K562 treated with DMSO at 1 percent for 24 hours (cell line): ENCODE results near the gene TFCP2. TPM values are rescaled to one million over a fixed set of nuclear protein-coding genes. Genes with fewer than 3 reads are reported as not detected.

Experiments
- total RNA-seq: library from RNA; unstranded; fragments of 300-600 nt; gene quantifications from 2 replicates; pipeline ENCODE4 v1.2.3, GENCODE V29; 2022; ENCODE audit warnings: low read depth; ENCODE audit not compliant: insufficient read depth

Gene TFCP2, protein sequence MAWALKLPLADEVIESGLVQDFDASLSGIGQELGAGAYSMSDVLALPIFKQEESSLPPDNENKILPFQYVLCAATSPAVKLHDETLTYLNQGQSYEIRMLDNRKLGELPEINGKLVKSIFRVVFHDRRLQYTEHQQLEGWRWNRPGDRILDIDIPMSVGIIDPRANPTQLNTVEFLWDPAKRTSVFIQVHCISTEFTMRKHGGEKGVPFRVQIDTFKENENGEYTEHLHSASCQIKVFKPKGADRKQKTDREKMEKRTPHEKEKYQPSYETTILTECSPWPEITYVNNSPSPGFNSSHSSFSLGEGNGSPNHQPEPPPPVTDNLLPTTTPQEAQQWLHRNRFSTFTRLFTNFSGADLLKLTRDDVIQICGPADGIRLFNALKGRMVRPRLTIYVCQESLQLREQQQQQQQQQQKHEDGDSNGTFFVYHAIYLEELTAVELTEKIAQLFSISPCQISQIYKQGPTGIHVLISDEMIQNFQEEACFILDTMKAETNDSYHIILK
- total RNA-seq = 13.5 and 17.2 TPM in 2 replicates

DNA sequence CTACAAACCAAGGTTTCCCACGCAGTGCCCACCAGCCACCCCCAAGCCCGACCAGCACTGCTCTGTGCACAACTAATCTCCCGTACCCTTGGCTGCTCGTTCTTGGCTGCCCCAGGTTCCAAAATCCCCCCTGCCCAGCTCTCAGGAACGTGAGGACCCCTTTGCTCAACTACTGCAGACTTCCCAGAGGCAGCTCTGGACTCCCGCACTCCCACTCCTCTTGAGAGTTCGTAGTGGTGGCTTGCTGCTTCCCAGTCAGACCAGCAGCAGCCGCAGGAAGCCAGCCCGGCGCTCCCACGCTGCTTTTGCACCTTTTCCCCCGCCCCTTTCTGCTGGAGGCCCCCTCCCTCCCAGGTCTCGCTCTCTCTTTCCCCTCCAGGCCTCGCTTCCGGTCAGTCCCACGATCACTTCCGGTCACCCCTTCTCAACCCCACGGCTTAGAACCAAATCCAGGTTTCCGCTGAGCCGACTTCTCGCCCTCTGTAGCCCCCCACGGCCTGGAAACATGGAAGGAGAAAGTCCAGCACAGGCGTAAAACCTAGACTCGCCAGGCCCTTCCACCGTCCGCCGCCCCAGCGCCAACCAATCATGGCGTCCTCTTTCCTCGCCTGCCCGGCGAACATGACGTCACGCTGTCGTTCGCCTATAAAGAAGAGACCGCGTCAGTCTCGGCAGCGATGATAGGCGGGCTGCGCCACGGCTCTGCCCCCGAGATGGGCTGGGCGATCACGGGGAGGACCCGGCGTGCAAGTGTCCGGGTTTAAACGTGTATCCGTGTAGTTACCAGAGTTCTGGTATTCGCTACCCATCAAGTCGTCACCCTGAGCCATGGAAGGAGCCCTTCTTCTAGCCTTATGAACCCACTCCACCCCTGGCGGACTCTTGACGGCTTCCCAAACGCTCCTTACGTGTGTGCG is at the start of gene TFCP2:
TFCP2 (minus strand) TSS at position 621 of the 917 bp plus-strand sequence. CDS start 713 bp downstream, outside the sequence.

DNA sequence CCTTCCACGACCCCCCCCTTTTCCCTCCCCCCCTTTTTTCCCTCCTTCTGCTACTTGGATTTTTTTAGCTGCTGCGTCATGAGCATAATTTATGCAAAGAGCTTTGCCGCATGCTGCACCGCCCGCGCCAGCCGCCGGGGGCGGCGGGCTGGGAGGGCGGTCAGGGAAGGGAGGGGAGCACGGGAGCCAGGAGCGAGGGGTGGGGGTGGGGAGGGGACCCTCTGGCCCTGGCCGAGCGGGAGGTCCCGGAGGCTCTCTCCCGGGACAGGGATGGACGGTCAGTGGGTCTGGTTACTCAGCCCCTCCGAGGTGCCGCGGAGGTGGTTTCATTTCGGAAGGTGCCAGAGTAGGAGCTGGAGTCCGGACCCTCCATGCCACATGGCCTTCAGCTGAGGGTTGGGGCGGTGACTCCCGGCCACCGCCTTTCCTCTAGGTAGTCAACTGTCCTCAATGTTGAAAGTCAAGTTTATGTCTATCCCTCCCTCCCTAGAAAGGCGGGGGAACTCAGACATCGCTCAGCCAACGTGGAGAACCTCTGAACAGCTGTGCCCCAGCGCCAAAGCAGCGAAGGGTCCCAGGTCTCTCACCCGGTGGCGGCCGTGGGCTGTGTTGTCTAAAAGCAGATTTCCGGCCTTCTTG is 45.2 kb upstream of the TFCP2 start, which contains the start of gene POU6F1:
POU6F1 (minus strand) TSS at position 95 of the 639 bp plus-strand sequence. CDS start 11,226 bp downstream, outside the sequence.

DNA sequence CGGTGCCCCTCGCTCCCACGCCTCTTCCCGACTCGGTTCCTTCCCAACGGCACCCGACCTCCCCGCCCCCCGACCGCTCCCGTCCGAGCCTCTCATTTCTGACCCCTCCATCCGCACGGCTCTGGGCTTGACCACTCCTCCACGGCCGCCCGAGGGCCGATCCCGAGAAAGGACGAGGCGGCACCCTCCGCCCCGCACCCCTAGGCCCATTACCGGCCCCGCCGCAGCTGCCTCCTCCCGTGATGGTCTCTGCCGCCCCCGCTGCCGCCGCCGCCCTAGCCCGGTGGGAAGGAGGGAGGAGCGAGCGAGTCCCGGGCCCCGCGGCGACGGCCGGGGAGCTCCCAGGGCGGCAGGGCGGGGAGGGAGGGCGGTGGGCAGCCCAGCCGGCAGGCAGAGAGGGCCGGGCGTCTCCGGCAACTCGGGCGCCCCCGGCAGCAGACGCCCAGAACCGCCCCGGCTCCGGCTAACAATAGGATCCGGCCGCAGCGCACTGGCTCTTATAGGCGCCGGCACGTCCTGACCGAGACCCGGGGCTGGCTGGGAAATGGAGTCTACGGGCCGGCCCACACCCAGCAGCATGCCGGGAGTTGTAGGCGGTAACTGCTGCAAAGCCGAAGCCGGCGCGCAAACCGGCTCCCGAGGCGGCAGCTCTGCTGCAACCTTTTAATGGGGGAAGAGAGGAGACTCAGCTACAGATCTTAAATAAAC is 89.7 kb downstream of the TFCP2 start, which contains the start of gene CSRNP2:
CSRNP2 (minus strand) TSS at position 471 of the 708 bp plus-strand sequence. CDS start 7,035 bp downstream, outside the sequence.

DNA sequence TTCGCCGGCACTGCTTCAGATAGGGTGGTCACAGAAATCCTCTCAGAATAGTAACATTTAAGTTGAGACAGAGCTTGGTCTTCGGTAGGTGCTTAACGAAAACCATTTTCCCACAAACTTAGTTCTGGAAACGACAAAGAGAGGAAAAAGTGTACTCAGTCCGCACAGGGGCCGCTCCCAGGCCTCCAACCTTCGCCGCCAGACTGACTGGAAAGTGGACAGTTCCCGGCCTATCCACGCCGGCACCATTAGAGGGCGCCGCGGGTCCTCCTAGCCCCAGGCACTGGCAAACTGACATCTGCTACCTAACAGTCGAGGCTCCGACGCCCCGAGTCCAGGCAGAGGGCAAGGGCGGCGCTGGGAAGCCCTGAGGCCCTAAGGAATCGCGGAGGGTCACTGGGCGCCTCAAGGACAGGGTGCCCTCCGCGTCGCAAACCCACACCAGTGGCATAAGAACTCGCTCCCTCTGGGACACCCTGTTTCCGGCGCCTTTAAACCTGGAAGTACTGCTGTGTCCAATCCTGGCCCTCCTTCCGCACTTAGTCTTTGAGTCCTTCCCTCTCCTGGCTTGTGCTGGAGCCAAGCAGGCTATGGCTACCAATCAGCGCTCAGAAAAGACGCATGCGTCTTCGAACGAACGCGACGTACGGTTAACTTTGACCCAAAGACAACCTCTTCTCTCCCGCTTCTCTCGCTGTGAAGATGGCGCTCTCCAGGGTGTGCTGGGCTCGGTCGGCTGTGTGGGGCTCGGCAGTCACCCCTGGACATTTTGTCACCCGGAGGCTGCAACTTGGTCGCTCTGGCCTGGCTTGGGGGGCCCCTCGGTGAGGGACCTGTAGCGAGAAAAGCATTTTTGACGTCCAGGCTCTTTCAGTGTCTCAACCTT is 125.0 kb downstream of the TFCP2 start, which contains the start of gene LETMD1:
LETMD1 (plus strand) TSS at position 673 of the 886 bp plus-strand sequence; CDS start at position 703, 30 bp downstream.

Other genes with a start within 250 kb of the TFCP2 start
- not detected in 2 replicates for gene HIGD1C, start 220.6 kb downstream of the TFCP2 start, total RNA-seq
- gene SLC11A2, start 146.8 kb downstream of the TFCP2 start, total RNA-seq = 19.8 and 20.7 TPM in 2 replicates
- gene LETMD1, start 124.8 kb downstream of the TFCP2 start, total RNA-seq = 96.5 and 101 TPM in 2 replicates
- 21.6 and 28.9 TPM in 2 replicates for gene CSRNP2, start 89.5 kb downstream of the TFCP2 start, total RNA-seq
- gene POU6F1, start 44.9 kb upstream of the TFCP2 start, total RNA-seq = 3.2 and 3.3 TPM in 2 replicates
- 252 TPM in 2 replicates for gene DAZAP2, start 65.7 kb upstream of the TFCP2 start, total RNA-seq
- 23.6 and 25.7 TPM in 2 replicates for gene SMAGP, start 97.3 kb upstream of the TFCP2 start, total RNA-seq
- 0.32 and 0.41 TPM in 2 replicates for gene BIN2, start 151.0 kb upstream of the TFCP2 start, total RNA-seq
- not detected in 2 replicates for gene CELA1, start 173.5 kb upstream of the TFCP2 start, total RNA-seq
- gene GALNT6, start 218.3 kb upstream of the TFCP2 start, total RNA-seq = 9.9 and 10.1 TPM in 2 replicates